ENCODE data around the gene SIGLECL1.

- no peak for TF ChIP-seq EZH2phosphoT487 (IDR thresholded peaks at IDR 0.05; ENCODE audit: low read depth)
- TF ChIP-seq, protein P1, sequence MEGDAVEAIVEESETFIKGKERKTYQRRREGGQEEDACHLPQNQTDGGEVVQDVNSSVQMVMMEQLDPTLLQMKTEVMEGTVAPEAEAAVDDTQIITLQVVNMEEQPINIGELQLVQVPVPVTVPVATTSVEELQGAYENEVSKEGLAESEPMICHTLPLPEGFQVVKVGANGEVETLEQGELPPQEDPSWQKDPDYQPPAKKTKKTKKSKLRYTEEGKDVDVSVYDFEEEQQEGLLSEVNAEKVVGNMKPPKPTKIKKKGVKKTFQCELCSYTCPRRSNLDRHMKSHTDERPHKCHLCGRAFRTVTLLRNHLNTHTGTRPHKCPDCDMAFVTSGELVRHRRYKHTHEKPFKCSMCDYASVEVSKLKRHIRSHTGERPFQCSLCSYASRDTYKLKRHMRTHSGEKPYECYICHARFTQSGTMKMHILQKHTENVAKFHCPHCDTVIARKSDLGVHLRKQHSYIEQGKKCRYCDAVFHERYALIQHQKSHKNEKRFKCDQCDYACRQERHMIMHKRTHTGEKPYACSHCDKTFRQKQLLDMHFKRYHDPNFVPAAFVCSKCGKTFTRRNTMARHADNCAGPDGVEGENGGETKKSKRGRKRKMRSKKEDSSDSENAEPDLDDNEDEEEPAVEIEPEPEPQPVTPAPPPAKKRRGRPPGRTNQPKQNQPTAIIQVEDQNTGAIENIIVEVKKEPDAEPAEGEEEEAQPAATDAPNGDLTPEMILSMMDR (IDR thresholded peaks at IDR 0.05; ENCODE audit: low read depth, low read length): no peak
These were observed 60.7 kb downstream of the SIGLECL1 start, which contains the start of gene IGLON5 for GRCh38 chr19:51311351-51312257.
